ENCODE data around the gene MSH6. TPM values are rescaled to one million over a fixed set of nuclear protein-coding genes. Genes with fewer than 3 reads are reported as not detected.

MSH6 gene
- total and polyA plus RNA-seq, 2 of the 8 experiments (the other 6 are each of a cell fraction or from before 2014, with no cell fraction given) = 45.8 to 301 TPM

GRCh38 chr2:47741637-47742036 is 41.3 kb upstream of the MSH6 start (continued):
- no peak for TF ChIP-seq SP4 (IDR thresholded peaks at IDR 0.05; ENCODE audit: low read length)
- TF ChIP-seq, protein P1, sequence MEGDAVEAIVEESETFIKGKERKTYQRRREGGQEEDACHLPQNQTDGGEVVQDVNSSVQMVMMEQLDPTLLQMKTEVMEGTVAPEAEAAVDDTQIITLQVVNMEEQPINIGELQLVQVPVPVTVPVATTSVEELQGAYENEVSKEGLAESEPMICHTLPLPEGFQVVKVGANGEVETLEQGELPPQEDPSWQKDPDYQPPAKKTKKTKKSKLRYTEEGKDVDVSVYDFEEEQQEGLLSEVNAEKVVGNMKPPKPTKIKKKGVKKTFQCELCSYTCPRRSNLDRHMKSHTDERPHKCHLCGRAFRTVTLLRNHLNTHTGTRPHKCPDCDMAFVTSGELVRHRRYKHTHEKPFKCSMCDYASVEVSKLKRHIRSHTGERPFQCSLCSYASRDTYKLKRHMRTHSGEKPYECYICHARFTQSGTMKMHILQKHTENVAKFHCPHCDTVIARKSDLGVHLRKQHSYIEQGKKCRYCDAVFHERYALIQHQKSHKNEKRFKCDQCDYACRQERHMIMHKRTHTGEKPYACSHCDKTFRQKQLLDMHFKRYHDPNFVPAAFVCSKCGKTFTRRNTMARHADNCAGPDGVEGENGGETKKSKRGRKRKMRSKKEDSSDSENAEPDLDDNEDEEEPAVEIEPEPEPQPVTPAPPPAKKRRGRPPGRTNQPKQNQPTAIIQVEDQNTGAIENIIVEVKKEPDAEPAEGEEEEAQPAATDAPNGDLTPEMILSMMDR (IDR thresholded peaks at IDR 0.05; ENCODE audit: control extremely low read depth in 1 of 3, insufficient read depth in 1 of 3, low read depth in 1 of 3, low read length in 3 of 3) = no peak
- TF ChIP-seq EP300 (IDR thresholded peaks at IDR 0.05; ENCODE audit: borderline replicate concordance in 1 of 2, low read depth in 2 of 2, low read length in 2 of 2) = no peak
- TF ChIP-seq RNF2 (IDR thresholded peaks at IDR 0.05; ENCODE audit: borderline replicate concordance, low read depth, low read length, missing control alignments, poor library complexity, severe bottlenecking) = no peak

All from H1 (cell line).